Stomach smooth muscle (tissue), 2 donors: ENCODE results near the gene NEK6.

Experiments
- H3K27ac ChIP-seq: one replicate; pipeline ENCODE4 v1.7.0; 2013; ENCODE audit warnings: mild to moderate bottlenecking, low read length, inconsistent platforms
- H3K27me3 ChIP-seq, 2 donors: one replicate each; pipeline ENCODE4 v1.7.0; 2013; ENCODE audit warnings: low read length in 2 of 2; ENCODE audit not compliant: insufficient read depth in 2 of 2, control insufficient read depth in 1 of 2
- H3K36me3 ChIP-seq, 2 donors: one replicate each; pipeline ENCODE4 v1.7.0; 2013; ENCODE audit warnings: low read length in 2 of 2; ENCODE audit not compliant: control insufficient read depth in 2 of 2, insufficient read depth in 2 of 2
- H3K4me1 ChIP-seq: one replicate; pipeline ENCODE4 v1.7.0; 2013; ENCODE audit warnings: low read length; ENCODE audit not compliant: control insufficient read depth, insufficient read depth
- H3K4me3 ChIP-seq, 2 donors: one replicate each; pipeline ENCODE4 v1.7.0; 2013; ENCODE audit warnings: low read length in 2 of 2
- H3K9ac ChIP-seq, 2 donors: one replicate each; pipeline ENCODE4 v1.7.0; 2013; ENCODE audit warnings: low read length in 2 of 2, mild to moderate bottlenecking in 1 of 2
- H3K9me3 ChIP-seq, 2 donors: one replicate each; pipeline ENCODE4 v1.7.0; 2013; ENCODE audit warnings: low read length in 2 of 2; ENCODE audit not compliant: control insufficient read depth in 2 of 2
- donor health status: healthy.
- donor health status: Pancreatic carcinoma.

The NEK6 gene

DNA sequence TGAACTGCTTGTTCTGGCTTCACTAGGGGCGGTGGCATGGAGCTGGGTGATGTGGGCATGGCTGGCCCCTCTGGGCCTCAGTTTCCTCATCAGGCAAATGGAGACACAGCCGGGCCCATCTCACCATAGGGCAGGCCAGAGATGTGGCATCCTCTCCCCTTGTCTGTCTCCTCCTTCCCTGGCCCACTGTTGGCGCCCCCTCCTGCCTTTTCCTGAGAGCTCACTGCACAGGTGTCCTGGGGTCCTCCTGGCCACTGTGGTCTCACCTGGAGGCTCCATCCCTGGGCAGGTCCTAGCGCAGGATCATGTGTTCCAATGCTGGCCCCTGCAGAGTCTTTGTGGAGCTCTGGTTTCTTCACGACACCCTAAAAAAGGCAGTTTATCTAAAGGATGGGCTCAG lies 53.5 kb downstream of the NEK6 start:
- Histone ChIP-seq H3K9me3 (no peaks in the 10 kb centered on the region), H3K36me3 (peaks cover 2 to 9% of the 10 kb centered on the region in 2 donors), H3K9ac (no peak overlapping the region), H3K27me3 (no peaks in the 10 kb centered on the region), H3K27ac (no peak overlapping the region), H3K4me1 (peaks cover under 1% of the 10 kb centered on the region), H3K4me3 (no peak overlapping the region)

DNA sequence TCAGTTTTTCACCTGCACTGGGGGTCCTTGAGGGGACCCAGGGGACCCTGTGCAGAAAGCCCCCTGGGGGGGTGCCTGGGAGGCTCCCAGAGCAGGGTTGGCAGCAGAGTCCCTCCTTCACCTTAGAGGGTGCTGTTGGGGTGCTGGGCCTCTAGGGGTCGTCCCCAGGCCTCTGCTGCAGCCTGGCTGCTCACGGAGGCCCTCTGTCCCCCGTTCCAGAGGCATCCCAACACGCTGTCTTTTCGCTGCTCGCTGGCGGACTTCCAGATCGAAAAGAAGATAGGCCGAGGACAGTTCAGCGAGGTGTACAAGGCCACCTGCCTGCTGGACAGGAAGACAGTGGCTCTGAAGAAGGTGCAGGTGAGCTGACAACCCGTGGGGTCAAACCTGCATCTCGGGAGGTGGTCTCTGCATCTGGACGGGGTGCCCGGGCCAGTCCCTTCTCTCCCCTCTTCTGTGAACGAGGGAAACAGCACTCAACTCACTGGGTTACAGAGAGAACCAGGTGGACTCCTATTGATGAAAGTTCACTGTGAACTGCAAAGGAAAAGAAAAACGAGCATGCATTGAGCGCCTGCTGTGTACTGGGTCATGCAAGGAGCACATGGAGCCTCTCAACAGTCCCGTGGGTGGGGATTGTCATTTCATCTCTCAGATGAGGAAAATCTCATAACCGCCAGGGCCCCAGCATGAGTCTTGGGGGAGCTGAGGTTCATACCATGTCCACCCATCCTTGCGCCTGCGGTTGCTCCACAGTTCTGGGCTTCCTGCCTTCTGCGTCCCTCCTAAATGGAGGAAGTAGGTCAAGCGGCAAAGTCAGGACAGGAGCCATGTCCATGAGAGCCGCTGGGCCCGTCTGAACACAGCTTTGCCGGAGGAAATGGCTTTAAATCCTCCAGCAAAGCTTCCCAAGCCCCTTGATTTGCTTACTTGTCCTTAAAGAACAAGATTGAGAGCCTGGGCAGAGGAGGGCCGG lies 54.8 kb downstream of the NEK6 start:
- Histone ChIP-seq H3K27ac (no peak overlapping the region), H3K9ac (no peak overlapping the region), H3K4me3 (no peak overlapping the region), H3K27me3 (no peaks in the 10 kb centered on the region), H3K36me3 (peaks cover 6 to 11% of the 10 kb centered on the region in 2 donors), H3K9me3 (no peaks in the 10 kb centered on the region), H3K4me1 (no peaks in the 10 kb centered on the region)

DNA sequence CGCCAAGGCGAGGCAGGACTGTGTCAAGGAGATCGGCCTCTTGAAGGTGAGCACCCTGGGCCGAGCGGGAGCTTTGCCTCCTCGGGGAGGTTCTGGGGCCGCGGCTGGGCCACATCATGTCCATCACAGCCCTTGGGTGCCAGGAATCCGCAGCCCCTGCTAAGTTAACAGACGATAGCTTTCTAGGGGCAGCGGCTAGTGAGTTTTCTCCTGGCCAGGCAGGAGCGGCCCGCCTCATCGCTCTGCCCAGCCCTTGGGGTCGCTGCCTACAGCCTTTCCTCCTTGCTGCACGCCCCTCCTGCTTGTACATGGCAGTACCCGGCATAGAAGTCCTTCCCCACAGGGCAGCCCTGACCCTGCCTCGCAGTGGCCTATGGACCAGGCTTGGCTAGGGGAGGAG lies 56.2 kb downstream of the NEK6 start:
- H3K27me3 ChIP-seq, result no peaks in the 10 kb centered on the region
- no peaks in the 10 kb centered on the region for H3K9me3 ChIP-seq
- H3K36me3 ChIP-seq, result peaks cover 6 to 11% of the 10 kb centered on the region in 2 donors
- no peaks in the 10 kb centered on the region for H3K4me1 ChIP-seq
- H3K27ac ChIP-seq, result no peak overlapping the region
- no peak overlapping the region for H3K9ac ChIP-seq
- H3K4me3 ChIP-seq, result no peak overlapping the region

DNA sequence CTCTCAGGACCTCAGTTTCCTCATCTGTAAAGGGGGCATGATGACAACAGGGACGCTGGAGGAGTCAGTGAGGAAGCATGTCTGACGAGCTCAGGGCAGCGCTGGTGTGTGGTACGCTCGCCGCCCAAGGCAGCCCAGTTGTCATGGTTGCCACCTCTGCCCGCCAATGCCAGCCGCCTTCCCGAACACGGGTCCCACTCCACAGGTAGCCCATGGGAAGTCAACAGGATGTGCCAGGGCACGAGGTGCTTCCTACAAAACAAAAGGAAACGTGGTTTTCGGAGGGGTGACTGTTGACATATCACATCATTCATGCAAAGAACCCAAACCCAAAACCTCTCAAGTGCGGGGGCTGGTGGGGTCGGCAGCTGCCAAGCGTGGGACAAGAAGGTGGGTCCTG lies 58.1 kb downstream of the NEK6 start:
- peaks cover 6 to 11% of the 10 kb centered on the region in 2 donors for H3K36me3 ChIP-seq

DNA sequence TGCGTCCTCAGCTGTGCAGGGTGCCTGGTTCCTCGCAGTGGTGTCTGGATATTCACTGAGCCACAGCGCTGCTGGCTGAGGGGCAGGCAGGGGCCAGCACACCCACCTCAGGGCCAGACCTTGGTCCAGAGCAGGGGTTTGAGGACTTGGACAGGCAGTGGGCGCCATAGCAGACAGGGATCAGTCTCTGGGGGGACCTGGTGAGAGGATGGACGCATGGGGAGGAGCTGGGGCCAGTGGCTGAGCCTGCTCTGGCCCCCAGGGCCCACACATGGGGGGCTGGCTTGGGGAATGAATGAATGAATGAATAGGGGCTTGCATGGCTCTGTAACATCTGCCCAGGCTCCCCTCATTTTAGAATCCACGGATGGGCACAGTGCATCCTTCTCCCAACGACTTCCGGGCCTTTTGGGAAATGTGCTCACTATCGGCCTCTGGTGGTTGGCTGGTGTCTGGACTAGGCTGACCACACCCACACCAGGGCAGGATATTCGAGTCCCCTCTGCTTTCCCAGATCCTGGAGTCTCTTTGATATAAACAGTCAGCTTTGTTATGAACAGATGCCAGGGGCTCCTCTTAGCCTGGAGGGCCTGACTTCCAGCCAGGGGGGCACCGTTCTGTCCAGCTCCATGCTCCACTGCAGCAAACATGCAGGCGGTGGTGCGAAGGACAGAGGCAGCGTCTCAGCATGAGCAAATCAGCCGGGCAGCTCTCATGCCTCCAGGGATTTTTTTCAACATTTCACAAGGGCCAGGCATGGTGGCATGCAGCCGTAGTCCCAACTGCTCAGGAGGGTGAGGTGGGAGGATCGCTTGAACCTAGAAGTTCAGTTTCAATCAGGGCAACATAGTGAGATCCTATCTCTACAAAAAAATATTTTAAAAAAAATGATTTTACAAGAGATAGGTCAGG lies 62.6 kb downstream of the NEK6 start:
- Histone ChIP-seq H3K9me3 (no peaks in the 10 kb centered on the region), H3K27ac (no peak overlapping the region), H3K36me3 (peaks cover 6 to 11% of the 10 kb centered on the region in 2 donors), H3K4me3 (no peak overlapping the region), H3K4me1 (peaks cover 8% of the 10 kb centered on the region), H3K9ac (no peak overlapping the region), H3K27me3 (no peaks in the 10 kb centered on the region)

More for the DNA sequence above, 58.1 kb downstream of the NEK6 start:
- Histone ChIP-seq H3K4me1 (peaks cover 8% of the 10 kb centered on the region), H3K4me3 (no peak overlapping the region), H3K27ac (no peak overlapping the region), H3K9ac (no peak overlapping the region), H3K9me3 (no peaks in the 10 kb centered on the region), H3K27me3 (no peaks in the 10 kb centered on the region)

DNA sequence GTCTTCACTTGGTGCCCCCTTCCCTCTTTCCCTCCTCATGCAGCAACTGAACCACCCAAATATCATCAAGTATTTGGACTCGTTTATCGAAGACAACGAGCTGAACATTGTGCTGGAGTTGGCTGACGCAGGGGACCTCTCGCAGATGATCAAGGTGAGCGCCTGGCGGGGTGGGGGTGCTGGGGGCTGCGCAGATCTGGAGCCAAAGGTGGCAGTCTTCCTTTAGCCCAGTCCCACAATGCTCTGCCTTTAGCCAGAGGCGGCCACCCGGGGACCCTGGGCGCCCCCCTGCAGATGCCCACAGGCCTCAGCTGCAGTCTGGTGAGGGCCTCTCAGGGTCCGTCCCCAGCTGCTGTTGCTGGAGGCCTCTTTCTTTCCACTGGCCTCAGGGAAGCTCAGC lies 63.7 kb downstream of the NEK6 start:
- Histone ChIP-seq H3K27me3 (no peaks in the 10 kb centered on the region), H3K4me3 (no peak overlapping the region), H3K4me1 (peaks cover 8% of the 10 kb centered on the region), H3K9ac (no peak overlapping the region), H3K9me3 (no peaks in the 10 kb centered on the region), H3K27ac (no peak overlapping the region), H3K36me3 (peaks cover 3 to 6% of the 10 kb centered on the region in 2 donors)

DNA sequence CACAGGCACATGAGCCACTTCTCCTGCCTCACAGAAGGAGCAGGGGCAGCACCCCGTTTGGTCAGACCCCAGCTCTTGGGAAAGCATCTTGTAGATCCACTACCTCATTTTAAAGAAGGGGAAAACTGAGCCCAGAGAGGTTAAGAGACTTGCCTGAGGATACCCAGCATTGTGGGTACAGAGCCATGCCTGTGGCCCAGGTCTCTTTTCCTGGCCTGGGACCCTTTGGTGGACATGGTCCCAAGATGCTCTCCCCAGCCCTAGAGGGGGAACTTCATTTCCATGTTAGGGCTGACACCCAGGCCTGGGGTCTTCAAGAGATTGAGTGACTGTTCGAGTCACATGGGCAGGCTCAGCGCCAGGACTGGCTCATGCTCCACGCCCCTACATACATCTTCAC lies 64.2 kb downstream of the NEK6 start:
- Histone ChIP-seq H3K27me3 (no peaks in the 10 kb centered on the region), H3K9me3 (no peaks in the 10 kb centered on the region), H3K27ac (no peak overlapping the region), H3K9ac (no peak overlapping the region), H3K4me3 (no peak overlapping the region), H3K36me3 (peaks cover 4 to 6% of the 10 kb centered on the region in 2 donors), H3K4me1 (peaks cover 8% of the 10 kb centered on the region)

DNA sequence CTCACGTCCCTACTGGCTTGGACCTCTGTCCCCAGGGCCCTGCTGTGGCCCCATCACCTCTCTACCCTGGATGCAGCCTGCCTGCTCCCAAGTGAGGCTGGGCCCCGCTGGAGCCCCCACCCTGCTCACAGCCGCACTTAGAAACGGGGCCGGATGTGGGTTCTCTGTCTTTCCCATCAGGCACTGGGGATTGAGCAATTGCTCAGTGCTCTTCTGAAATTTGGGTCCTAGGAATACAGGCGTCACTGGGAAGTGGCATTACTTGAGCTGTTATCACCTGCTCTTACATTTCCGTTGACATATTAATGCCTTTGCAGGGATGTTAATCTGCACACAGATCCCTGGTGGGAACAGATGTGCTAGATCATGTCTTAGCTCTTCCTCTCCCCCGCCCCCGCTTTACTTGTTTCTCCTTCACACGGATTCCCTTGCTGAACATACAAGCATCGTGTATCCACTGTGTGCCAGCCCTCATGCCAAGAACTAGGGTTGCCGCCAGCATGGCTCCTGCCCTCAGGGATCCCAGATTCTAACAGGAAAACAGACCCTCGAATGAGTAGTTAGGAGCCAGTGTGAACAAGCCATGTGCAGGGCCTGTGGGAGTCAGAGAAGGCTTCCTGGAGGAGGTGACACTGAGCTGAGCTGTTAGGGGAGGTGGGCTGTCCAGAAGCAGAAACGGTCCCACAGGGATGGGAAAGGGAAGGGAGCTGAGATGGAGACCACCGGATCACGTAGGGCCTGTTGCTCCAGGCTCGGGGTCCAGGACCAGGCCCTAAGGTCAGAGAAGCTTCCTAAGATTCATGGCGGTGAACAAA lies 65.1 kb downstream of the NEK6 start:
- Histone ChIP-seq H3K9ac (no peak overlapping the region), H3K4me3 (no peak overlapping the region), H3K9me3 (no peaks in the 10 kb centered on the region), H3K27me3 (no peaks in the 10 kb centered on the region), H3K4me1 (peaks cover 8% of the 10 kb centered on the region), H3K27ac (no peak overlapping the region), H3K36me3 (peaks cover 4 to 14% of the 10 kb centered on the region in 2 donors)

DNA sequence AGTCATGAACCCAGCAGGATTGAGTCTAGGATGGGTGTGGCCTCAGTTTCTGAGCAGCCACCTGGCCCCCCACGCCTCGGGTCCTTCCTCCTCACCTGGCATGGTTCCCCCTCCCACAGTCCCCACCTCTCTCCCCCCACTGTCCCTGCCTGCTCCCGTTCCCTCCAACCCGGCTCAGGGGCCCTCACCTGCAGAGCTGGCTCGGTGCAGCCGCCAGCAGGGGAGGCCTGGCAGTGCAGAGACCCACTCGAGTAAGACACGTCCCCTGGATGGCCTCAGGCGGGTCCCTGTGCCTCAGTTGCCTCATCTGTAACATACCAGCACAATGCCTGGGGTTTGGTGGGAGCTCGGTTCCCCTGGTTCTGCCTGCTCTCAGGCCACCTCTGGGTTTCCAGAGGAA lies 66.2 kb downstream of the NEK6 start:
- no peaks in the 10 kb centered on the region for H3K27me3 ChIP-seq
- H3K9ac ChIP-seq, result no peak overlapping the region
- peaks cover 4 to 19% of the 10 kb centered on the region in 2 donors for H3K36me3 ChIP-seq
- no peak overlapping the region for H3K27ac ChIP-seq
- no peak overlapping the region for H3K4me3 ChIP-seq
- peaks cover 8% of the 10 kb centered on the region for H3K4me1 ChIP-seq
- no peaks in the 10 kb centered on the region for H3K9me3 ChIP-seq

DNA sequence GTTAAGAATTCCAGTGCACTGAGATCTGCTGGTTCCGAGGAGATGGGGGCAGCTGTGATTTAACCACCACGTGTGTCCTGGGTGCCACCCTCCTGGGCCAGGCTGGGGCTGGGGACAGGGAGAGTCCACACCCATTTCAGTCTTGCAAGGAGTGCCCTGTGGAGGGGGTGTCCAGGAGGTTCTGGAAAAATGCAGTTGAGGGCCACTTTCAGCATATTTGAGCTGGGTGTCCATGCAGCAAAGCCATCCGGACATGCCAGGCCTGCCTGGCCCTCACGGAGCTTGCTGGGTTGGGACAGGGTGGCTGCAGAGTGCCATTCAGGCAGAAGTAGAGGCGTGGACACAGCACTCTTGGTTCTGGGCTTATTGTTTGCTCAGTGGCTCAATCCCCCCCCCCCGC lies 68.1 kb downstream of the NEK6 start:
- H3K4me3 ChIP-seq, result no peak overlapping the region
- no peaks in the 10 kb centered on the region for H3K27me3 ChIP-seq
- peaks cover 4 to 26% of the 10 kb centered on the region in 2 donors for H3K36me3 ChIP-seq
- H3K27ac ChIP-seq, result no peak overlapping the region
- no peak overlapping the region for H3K9ac ChIP-seq
- no peaks in the 10 kb centered on the region for H3K9me3 ChIP-seq
- H3K4me1 ChIP-seq, result no peaks in the 10 kb centered on the region
